ENCODE results near the gene DEPDC7.

Gene DEPDC7

DNA sequence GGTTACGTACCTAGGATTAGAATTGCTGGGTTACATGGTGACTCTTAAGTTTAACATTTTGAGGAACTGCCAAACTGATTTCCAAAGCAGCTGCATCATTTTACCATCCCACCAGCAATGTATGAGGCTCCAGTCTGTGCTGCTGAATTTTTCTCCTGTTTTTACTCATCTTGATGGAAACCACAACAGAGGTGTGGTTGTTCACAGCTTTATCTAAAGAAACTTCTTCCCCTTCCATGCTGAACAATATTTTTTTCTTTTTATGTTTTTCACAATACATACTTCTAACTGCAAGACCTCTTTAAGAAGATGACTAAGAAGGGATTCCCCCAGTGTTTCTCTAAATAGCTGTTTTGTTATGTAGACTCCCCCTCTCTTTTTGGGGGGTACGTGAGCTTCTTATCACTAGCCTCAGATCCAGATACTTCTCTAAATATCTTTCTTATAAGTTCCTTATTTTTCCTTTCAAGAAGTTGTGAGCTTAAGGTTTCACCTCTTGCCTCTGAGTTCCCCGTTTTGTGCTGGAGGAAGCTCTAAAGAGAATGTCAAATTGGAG is 47.7 kb downstream of the DEPDC7 start:
- FAIRE-seq: no peak

DNA sequence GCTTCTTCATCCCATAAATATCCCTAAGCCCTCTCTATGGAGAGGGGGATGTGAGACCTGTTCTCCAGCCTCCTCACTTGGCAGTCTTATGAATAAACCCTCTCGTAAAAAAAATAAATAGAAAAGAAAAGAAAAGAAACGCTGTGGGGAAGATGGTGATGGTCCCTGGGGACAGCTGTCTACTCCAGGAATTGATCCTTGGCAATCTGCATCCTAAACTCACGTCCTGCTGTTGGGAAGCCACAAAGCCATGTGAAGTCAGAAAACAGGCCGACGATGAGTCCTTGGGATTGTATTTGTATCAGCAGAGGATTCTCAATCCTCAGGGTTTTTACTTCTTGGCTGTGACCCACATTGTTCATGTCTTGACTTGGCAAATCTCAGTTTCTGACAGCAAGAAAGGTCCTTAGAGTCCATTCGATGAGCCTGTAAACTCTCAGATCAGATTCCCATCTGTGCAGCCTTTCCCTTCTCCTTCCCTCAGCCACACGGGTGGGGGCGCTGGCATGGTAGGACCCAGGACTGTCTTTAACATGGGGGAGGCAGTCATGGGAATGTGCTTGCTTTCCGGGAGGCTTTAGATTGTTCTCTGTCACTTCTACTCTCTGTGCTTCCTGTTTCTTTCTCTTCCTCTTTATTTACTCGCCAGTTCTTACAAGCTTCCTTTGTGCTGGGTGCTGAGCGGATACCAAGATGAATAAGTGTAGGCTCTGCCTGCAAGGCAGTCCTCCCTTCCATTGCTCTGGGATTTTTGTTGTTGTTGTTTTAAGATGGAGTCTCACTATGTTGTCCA is 48.6 kb downstream of the DEPDC7 start:
- no peak for FAIRE-seq

DNA sequence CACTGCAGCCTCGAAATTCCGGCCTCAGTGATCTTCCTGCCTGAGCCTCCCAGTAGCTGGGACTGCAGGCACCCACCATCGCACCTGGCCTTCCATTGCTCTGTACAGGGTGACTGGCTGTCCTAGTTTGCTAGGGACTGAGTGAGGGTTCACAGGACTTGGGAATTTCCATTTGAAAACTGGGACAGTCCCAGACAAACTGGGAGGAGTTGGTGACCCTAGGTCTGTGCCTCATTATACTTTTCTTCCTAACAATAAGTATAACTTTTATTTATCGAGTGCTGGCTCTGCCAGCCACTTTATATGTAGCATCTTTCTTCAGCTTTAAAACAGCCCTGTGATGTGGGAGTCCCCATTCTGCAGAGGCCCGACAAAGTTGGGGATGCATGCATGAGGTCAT is 49.2 kb downstream of the DEPDC7 start:
- FAIRE-seq: no peak

GRCh38 chr11:33065445-33066178 is 49.9 kb downstream of the DEPDC7 start:
- no peak for FAIRE-seq

GRCh38 chr11:33067294-33067693 is 51.6 kb downstream of the DEPDC7 start:
- FAIRE-seq: no peak

DNA sequence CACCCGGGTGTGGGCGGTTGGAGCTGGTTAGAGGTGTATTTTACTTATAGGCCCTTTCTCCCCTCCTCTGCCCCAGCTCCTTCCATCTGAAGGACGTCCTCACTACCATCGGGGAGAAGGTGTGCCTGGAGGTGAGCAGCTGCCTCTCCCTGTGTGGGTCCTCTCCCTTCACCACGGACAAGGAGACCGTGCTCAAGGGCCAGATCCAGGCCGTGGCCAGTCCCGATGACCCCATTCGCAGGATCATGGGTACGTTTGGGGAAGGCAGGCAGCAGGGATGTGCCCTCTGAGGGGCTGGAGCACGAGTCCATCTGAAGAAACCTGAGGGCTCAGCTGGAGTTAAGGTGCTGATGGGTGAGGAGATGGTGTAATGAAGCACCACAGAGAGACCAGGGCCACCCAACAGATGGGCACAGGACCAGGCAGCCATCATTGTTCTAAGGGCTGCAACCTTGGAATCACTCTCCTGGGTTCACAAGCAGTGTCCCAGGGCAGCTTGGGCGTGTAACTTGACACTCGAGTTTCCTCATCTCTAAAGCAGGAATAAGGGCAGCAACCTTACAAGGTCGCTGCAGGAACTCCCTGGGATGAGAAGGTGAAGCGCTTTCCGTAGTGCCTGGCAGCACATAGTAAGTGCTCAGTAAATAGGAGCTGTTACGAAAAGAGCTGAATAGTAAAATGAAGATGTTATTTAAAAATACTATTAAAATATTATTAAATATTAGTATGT is 53.1 kb downstream of the DEPDC7 start:
- no peak for FAIRE-seq

GRCh38 chr11:33072465-33072864 is 56.8 kb downstream of the DEPDC7 start:
- no peak for FAIRE-seq
